Measurements from ENCODE around the gene KANSL3.

- TF ChIP-seq CTCF (IDR thresholded peaks at IDR 0.05) (no peak), EP300 (IDR thresholded peaks at IDR 0.05) (no peak), POLR2A (IDR thresholded peaks at IDR 0.05) (no peak), POLR2AphosphoS5 (IDR thresholded peaks at IDR 0.05) (no peak)
These were observed 29.4 kb downstream of the KANSL3 start for GRCh38 chr2:96608469-96609455.
